ENCODE measurements around the gene SSRP1. TPM values are rescaled to one million over a fixed set of nuclear protein-coding genes. Genes with fewer than 3 reads are reported as not detected.

The SSRP1 gene
- 210 and 216 TPM in 2 replicates for total RNA-seq (2014; rRNA removed; shearing (Covaris generic))
- polyA plus RNA-seq (2016; fragmentation: Nextera tagmentation; extraction: Ambion mirVana) = 205 and 225 TPM in 2 replicates
- long read RNA-seq, partial matches to known transcripts = 27 of 31 reads
- long read RNA-seq, other reads (novel, unspliced or antisense) = 1 of 31 reads

- TF ChIP-seq CREB1 (CRISPR knock-in tag; IDR thresholded peaks at IDR 0.05; ENCODE audit: low read depth) (peak; percentile 67), ZNF462 (CRISPR knock-in tag; IDR thresholded peaks at IDR 0.05) (no peak), ETS1 (IDR thresholded peaks at IDR 0.05) (peak; percentile 59), POLR2AphosphoS5 (IDR thresholded peaks at IDR 0.05; ENCODE audit: low read depth) (peak; percentile 60)
- Histone ChIP-seq H3K27ac (ENCODE audit: low read depth) (0 out of 2 replicates have a peak within 1 kb of the TSS, but pooled peaks have one; percentile 14), H2AFZ (peak within 1 kb of the TSS; percentile 77; the same call in 1 of the 2 replicates), H4K20me1 (replicated peaks; ENCODE audit: insufficient read depth) (peaks cover 16% of the 10 kb centered on the region; the same call in 1 of the 2 replicates), H3K9me2 (ENCODE audit: insufficient read depth) (no peaks in the 10 kb centered on the region), H3K27me3 (ENCODE audit: insufficient read depth) (peaks cover 4% of the 10 kb centered on the region; the same call in 1 of the 2 replicates), H3K36me3 (ENCODE audit: insufficient read depth) (peaks cover 29% of the 10 kb centered on the region), H3K4me2 (peak within 1 kb of the TSS; percentile 99), H3K4me1 (ENCODE audit: insufficient read depth) (peaks cover 36% of the 10 kb centered on the region), H3K79me2 (replicated peaks; ENCODE audit: insufficient read depth) (peaks cover 39% of the 10 kb centered on the region), H3K4me3 (peak within 1 kb of the TSS; percentile 96), H3F3A (replicated peaks; ENCODE audit: low read depth) (no peaks in the 10 kb centered on the region)
- Mint-ChIP-seq H3K36me3 (ENCODE audit: low read depth) (peaks cover 46% of the 10 kb centered on the region), H3K27me3 (ENCODE audit: insufficient read depth, low read depth, poor library complexity) (peaks cover 9% of the 10 kb centered on the region), H3K4me3 (peak within 1 kb of the TSS; percentile 97), H3K4me1 (peaks cover 48% of the 10 kb centered on the region), H3K27ac (peak within 1 kb of the TSS; percentile 98), H3K9me3 (no peaks in the 10 kb centered on the region)
- ATAC-seq (peak; percentile 96), DNase-seq (ENCODE audit: low spot score) (peak; percentile 93)
Measured at GRCh38 chr11:57335343-57336110, at the start of gene SSRP1. Gene SSRP1 (minus strand): TSS chr11:57335892. CDS start chr11:57335121, 771 bp downstream.
